GM21526 (cell line): ENCODE data around the gene NID2.

Experiments used
- ATAC-seq: cut with Tn5 transposase; IDR thresholded peaks from one replicate; pipeline ENCODE4 v1.9.1; 2021; ENCODE audit warnings: moderate library complexity; ENCODE audit not compliant: unreplicated experiment, low FRiP score

NID2 gene

GRCh38 chr14:51969852-51970540 is 98.9 kb downstream of the NID2 start:
- ATAC-seq = no peak

- ATAC-seq = no peak
Measured at GRCh38 chr14:51967521-51967920, 101.3 kb downstream of the NID2 start.

- no peak for ATAC-seq
Measured at GRCh38 chr14:51963286-51963685, 105.6 kb downstream of the NID2 start.

- ATAC-seq = no peak
Measured at GRCh38 chr14:51962711-51963110, 106.1 kb downstream of the NID2 start.

GRCh38 chr14:51960866-51961265 is 108.0 kb downstream of the NID2 start:
- ATAC-seq = no peak

GRCh38 chr14:51959928-51960327 is 108.9 kb downstream of the NID2 start:
- ATAC-seq = no peak

GRCh38 chr14:51957950-51958349 is 110.9 kb downstream of the NID2 start:
- no peak for ATAC-seq
